ENCODE measurements around the gene SOS1. TPM values are rescaled to one million over a fixed set of nuclear protein-coding genes. Genes with fewer than 3 reads are reported as not detected.

Gene SOS1
- total and polyA plus RNA-seq, 2 donors (not counting 3 experiments of a cell fraction or from before 2014, with no cell fraction given): 22.2 to 32.5 TPM

GRCh38 chr2:39015424-39015823 is 105.4 kb downstream of the SOS1 start:
- H4K20me1 ChIP-seq (replicated peaks; ENCODE audit: control insufficient read depth, extremely low read depth, insufficient read depth, low read length): no peaks in the 10 kb centered on the region
- no peaks in the 10 kb centered on the region for H3K27me3 ChIP-seq (ENCODE audit: control insufficient read depth in 2 of 2, insufficient read depth in 2 of 2, low read length in 2 of 2)
- no peak overlapping the region for H3K4me2 ChIP-seq (ENCODE audit: insufficient read depth, low read length)
- H3K27ac ChIP-seq (ENCODE audit: insufficient read depth, low read depth, low read length): no peak overlapping the region
- H3K9ac ChIP-seq (replicated peaks; ENCODE audit: extremely low read depth, insufficient read depth, low read length): no peak overlapping the region
- intact Hi-C loops (cut with micrococcal nuclease) (no loop called here), dilution Hi-C loops (cut with MboI; ENCODE audit: extremely low pct_ligation_motif_present, low sequenced_read_pairs) (no loop called here)
- H3K79me2 ChIP-seq (ENCODE audit: control insufficient read depth, insufficient read depth, low read length): no peaks in the 10 kb centered on the region
- BruUV-seq (replicated peaks): no TSS peak
- no peaks in the 10 kb centered on the region for H3K9me3 ChIP-seq (replicated peaks; ENCODE audit: control insufficient read depth, insufficient read depth, low read length)
- no peak overlapping the region for H3K4me3 ChIP-seq (replicated peaks in 1 of 3; ENCODE audit: insufficient read depth in 1 of 3, low read depth in 1 of 3, low read length in 3 of 3)
- ChIA-PET POLR2A (no interaction called here), CTCF (no interaction called here)
- DNase-seq (ENCODE audit: low read depth, low spot score): no peak
- no peaks in the 10 kb centered on the region for H3K36me3 ChIP-seq (ENCODE audit: control insufficient read depth in 2 of 2, extremely low read depth in 1 of 2, insufficient read depth in 2 of 2, low read length in 2 of 2)
- no peak overlapping the region for H2AFZ ChIP-seq (ENCODE audit: low read depth, low read length)
- no peak for FAIRE-seq
- TF ChIP-seq MYC (IDR thresholded peaks at IDR 0.05; ENCODE audit: low read depth, low read length): no peak
- no peak for TF ChIP-seq POLR2A (IDR thresholded peaks at IDR 0.05; ENCODE audit: low read depth, low read length)
- TF ChIP-seq GATA2 (IDR thresholded peaks at IDR 0.05; ENCODE audit: insufficient read depth, insufficient read length, low read depth, low read length): no peak
- no peak for TF ChIP-seq FOS (IDR thresholded peaks at IDR 0.05; ENCODE audit: borderline replicate concordance, insufficient read depth, low read length)
- TF ChIP-seq EZH2 (IDR thresholded peaks at IDR 0.05; ENCODE audit: borderline replicate concordance, low read depth, low read length, severe bottlenecking): no peak
- no peak for TF ChIP-seq POLR2AphosphoS5 (IDR thresholded peaks at IDR 0.05; ENCODE audit: insufficient read depth, low read depth, low read length)
- TF ChIP-seq CTCF (IDR thresholded peaks at IDR 0.05; ENCODE audit: extremely low read depth in 1 of 2, insufficient read depth in 1 of 2, low read depth in 1 of 2, low read length in 2 of 2): no peak
- TF ChIP-seq MAX (IDR thresholded peaks at IDR 0.05; ENCODE audit: insufficient read depth, insufficient read length): no peak
- no peak for TF ChIP-seq JUN (IDR thresholded peaks at IDR 0.05; ENCODE audit: borderline replicate concordance, insufficient read depth, insufficient read length, low read depth)
- no peaks in the 10 kb centered on the region for H3K4me1 ChIP-seq (ENCODE audit: control insufficient read depth, extremely low read depth, insufficient read depth, low read length)
- H3K9me1 ChIP-seq (replicated peaks; ENCODE audit: control insufficient read depth, extremely low read depth, insufficient read depth, low read length): no peaks in the 10 kb centered on the region
